WTC11 (cell line): Measurements from ENCODE around the gene SLC7A5. TPM values are rescaled to one million over a fixed set of nuclear protein-coding genes. Genes with fewer than 3 reads are reported as not detected.

Source experiments
- ATAC-seq: fragments of 200-7000 bp; cut with Tn5 transposase; 2 replicates; pipeline ENCODE4 v1.10.0; 2021; ENCODE audit warnings: mild to moderate bottlenecking, moderate library complexity
- CTCF ChIA-PET: fragments of 300-600 bp; sonication (Branson Sonifier 250); formaldehyde crosslinking; loops from one replicate; lab custom pipeline; 2021; ENCODE audit warnings: antibody characterized with exemption; lab: Charles Lee
- POLR2A ChIA-PET: fragments of 350-600 bp; sonication (Branson Sonifier 250); formaldehyde crosslinking; loops from one replicate; lab custom pipeline; 2021; ENCODE audit warnings: antibody characterized with exemption; lab: Charles Lee
- DNase-seq: peaks from one replicate; pipeline ENCODE4 v3.0.0; 2021; ENCODE audit warnings: low spot score
- H3K27ac Mint-ChIP-seq: 2 replicates; pipeline ENCODE4 v1.8.0; 2021; ENCODE audit warnings: mixed read lengths
- H3K27me3 Mint-ChIP-seq: 2 replicates; pipeline ENCODE4 v1.8.0; 2021; ENCODE audit warnings: low read depth, mild to moderate bottlenecking, moderate library complexity, mixed read lengths
- H3K36me3 Mint-ChIP-seq: 2 replicates; pipeline ENCODE4 v1.8.0; 2021; ENCODE audit warnings: mixed read lengths
- H3K4me1 Mint-ChIP-seq: 2 replicates; pipeline ENCODE4 v1.8.0; 2022; ENCODE audit warnings: mixed read lengths
- H3K4me3 Mint-ChIP-seq: 2 replicates; pipeline ENCODE4 v1.8.0; 2021; ENCODE audit warnings: mild to moderate bottlenecking, moderate library complexity, mixed read lengths
- H3K9me3 Mint-ChIP-seq: 2 replicates; pipeline ENCODE4 v1.8.0; 2021; ENCODE audit warnings: mixed read lengths
- AFF4 ChIP-seq: sonication (generic); formaldehyde crosslinking; IDR thresholded peaks from 2 replicates; pipeline ENCODE4 v1.8.1; 2023; ENCODE audit warnings: mild to moderate bottlenecking, missing genetic modification reagents, borderline replicate concordance
- ERG ChIP-seq: fragments of 250-450 bp; sonication (Bioruptor Pico); IDR thresholded peaks from 2 replicates; pipeline ENCODE4 v1.8.0; 2021; ENCODE audit warnings: mild to moderate bottlenecking
- ETV6 ChIP-seq: sonication (generic); formaldehyde crosslinking; IDR thresholded peaks from 2 replicates; pipeline ENCODE4 v1.8.1; 2022; ENCODE audit warnings: mild to moderate bottlenecking, missing genetic modification reagents
- FOXP4 ChIP-seq: sonication (generic); formaldehyde crosslinking; IDR thresholded peaks from 2 replicates; pipeline ENCODE4 v1.8.0; 2022; ENCODE audit warnings: mild to moderate bottlenecking, missing genetic modification reagents
- GABPB1 ChIP-seq: sonication (generic); formaldehyde crosslinking; IDR thresholded peaks from 2 replicates; pipeline ENCODE4 v1.8.1; 2023; ENCODE audit warnings: mild to moderate bottlenecking, missing genetic modification reagents
- NFE2L1 ChIP-seq: sonication (generic); formaldehyde crosslinking; IDR thresholded peaks from 2 replicates; pipeline ENCODE4 v1.8.1; 2023; ENCODE audit warnings: missing genetic modification reagents
- OVOL2 ChIP-seq: fragments of 250-450 bp; sonication (Bioruptor Pico); IDR thresholded peaks from 2 replicates; pipeline ENCODE4 v1.9.0; 2021; ENCODE audit warnings: mild to moderate bottlenecking, borderline replicate concordance
- PRRX2 ChIP-seq: fragments of 250-450 bp; sonication (Bioruptor Pico); IDR thresholded peaks from 2 replicates; pipeline ENCODE4 v1.8.0; 2021; ENCODE audit warnings: mild to moderate bottlenecking
- SP1 ChIP-seq: sonication (generic); formaldehyde crosslinking; conservative IDR thresholded peaks from 2 replicates; pipeline ENCODE4 v1.8.1; 2022; ENCODE audit warnings: missing genetic modification reagents
- TEAD4 ChIP-seq: sonication (generic); formaldehyde crosslinking; IDR thresholded peaks from 2 replicates; pipeline ENCODE4 v1.8.0; 2022; ENCODE audit warnings: mild to moderate bottlenecking, missing genetic modification reagents
- ZNF138 ChIP-seq: sonication (generic); formaldehyde crosslinking; conservative IDR thresholded peaks from 2 replicates; pipeline ENCODE4 v1.8.1; 2022; ENCODE audit warnings: mild to moderate bottlenecking, moderate library complexity, missing genetic modification reagents
- ZNF671 ChIP-seq: fragments of 250-450 bp; sonication (Bioruptor Pico); IDR thresholded peaks from 2 replicates; pipeline ENCODE4 v1.8.0; 2021; ENCODE audit warnings: mild to moderate bottlenecking
- total RNA-seq: library from RNA; stranded (reverse); gene quantifications from 3 replicates; pipeline ENCODE4 v1.2.3, GENCODE V29; 2021

The SLC7A5 gene
- total RNA-seq, 1 experiment from 2014 or later = 197 TPM

DNA sequence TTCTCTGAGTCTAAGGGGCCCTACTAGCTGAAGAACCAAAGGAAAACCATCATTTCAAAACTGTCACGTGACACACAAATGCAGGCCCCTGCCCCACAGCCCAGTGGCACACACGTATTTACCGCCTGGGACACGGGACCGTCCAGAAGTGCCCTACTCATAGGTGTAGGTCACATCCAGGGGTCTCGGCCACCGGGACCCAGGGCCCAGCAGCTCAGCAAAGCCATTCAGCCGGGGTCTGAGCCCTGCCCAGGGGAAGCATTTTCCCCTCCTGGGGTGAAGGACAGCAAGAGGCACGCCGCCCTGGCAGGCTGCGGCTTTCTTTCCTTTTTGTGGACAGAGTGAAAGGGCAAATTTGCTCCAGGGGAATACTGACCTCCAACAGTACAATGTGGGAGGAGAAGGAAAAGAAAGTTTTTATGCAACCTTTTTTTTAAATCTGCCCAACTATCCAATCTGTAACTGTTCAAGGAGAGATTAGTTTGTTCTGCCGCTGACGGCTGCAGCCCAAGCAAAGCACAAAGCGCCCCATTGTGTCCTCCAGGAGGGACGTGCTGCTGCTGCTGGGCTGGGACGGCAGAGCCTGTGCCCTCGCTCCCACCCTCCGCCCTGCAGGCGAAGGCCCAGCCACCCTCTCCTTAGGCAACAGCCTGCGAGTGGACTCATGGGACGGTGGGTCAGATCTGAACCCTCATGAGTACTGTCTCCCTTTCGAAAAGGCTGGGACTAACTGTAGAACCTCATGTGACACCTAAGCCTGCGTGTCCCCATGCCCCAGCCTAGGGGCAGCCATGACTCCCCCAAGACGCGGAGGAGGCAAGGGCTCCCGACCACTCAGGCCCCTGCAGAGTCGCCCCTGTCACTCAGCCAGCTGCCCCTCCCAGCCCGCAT, 21.3 kb downstream of the SLC7A5 start:
- ATAC-seq (no peak), DNase-seq (no peak)
- H3K27me3 Mint-ChIP-seq = no peaks in the 10 kb centered on the region
- ChIA-PET POLR2A (interaction anchor here (0.7 to 1.6 kb wide), 4 partner anchors 11 to 82 kb away, joined by 3 to 15 read pairs (median 4); no protein-coding TSS in a partner anchor), CTCF (interaction anchor here (0.9 to 10.4 kb wide), 4 partner anchors 11 to 71 kb away, joined by 3 to 234 read pairs (median 64); partner anchors contain the start of gene SLC7A5)
- peaks cover 27% of the 10 kb centered on the region for H3K4me1 Mint-ChIP-seq
- peaks cover 7% of the 10 kb centered on the region; the same call in 1 of the 2 replicates for H3K36me3 Mint-ChIP-seq
- TF ChIP-seq TEAD4 (CRISPR knock-in tag) (no peak), GABPB1 (CRISPR knock-in tag) (peak; percentile 86)
- no peak overlapping the region for H3K4me3 Mint-ChIP-seq
- no peak overlapping the region for H3K27ac Mint-ChIP-seq
- H3K9me3 Mint-ChIP-seq = no peaks in the 10 kb centered on the region

GRCh38 chr16:87847467-87847784, 21.9 kb downstream of the SLC7A5 start:
- CTCF ChIA-PET = interaction anchor here (0.9 to 10.4 kb wide), 4 partner anchors 11 to 71 kb away, joined by 3 to 234 read pairs (median 64); partner anchors contain the start of gene SLC7A5

GRCh38 chr16:87846705-87847466, 22.4 kb downstream of the SLC7A5 start:
- ChIA-PET POLR2A (interaction anchor here (0.7 to 1.6 kb wide), 3 partner anchors 12 to 68 kb away, joined by 3 to 15 read pairs (median 4); no protein-coding TSS in a partner anchor), CTCF (interaction anchor here (0.9 to 10.4 kb wide), 5 partner anchors 10 to 78 kb away, joined by 3 to 234 read pairs (median 5); partner anchors contain the start of gene SLC7A5)
- H3K9me3 Mint-ChIP-seq = no peaks in the 10 kb centered on the region
- H3K4me3 Mint-ChIP-seq = no peak overlapping the region
- no peaks in the 10 kb centered on the region for H3K27me3 Mint-ChIP-seq
- TF ChIP-seq AFF4 (CRISPR knock-in tag) = no peak
- no peak for TF ChIP-seq FOXP4 (CRISPR knock-in tag)
- TF ChIP-seq NFE2L1 (CRISPR knock-in tag) = no peak
- no peak for TF ChIP-seq ZNF671
- no peak for TF ChIP-seq ETV6 (CRISPR knock-in tag)
- no peak for TF ChIP-seq SP1 (CRISPR knock-in tag)
- TF ChIP-seq ZNF138 (CRISPR knock-in tag) = no peak
- no peak for TF ChIP-seq PRRX2
- no peak for TF ChIP-seq OVOL2 (CRISPR knock-in tag)
- no peak overlapping the region for H3K27ac Mint-ChIP-seq
- peaks cover 7% of the 10 kb centered on the region; the same call in 1 of the 2 replicates for H3K36me3 Mint-ChIP-seq
- H3K4me1 Mint-ChIP-seq = peaks cover 22% of the 10 kb centered on the region
- ATAC-seq (no peak), DNase-seq (no peak)

More at GRCh38 chr16:87847467-87847784, 21.9 kb downstream of the SLC7A5 start:
- H3K36me3 Mint-ChIP-seq = peaks cover 7% of the 10 kb centered on the region; the same call in 1 of the 2 replicates
- no peak overlapping the region for H3K27ac Mint-ChIP-seq
- no peaks in the 10 kb centered on the region for H3K9me3 Mint-ChIP-seq
- ATAC-seq (no peak), DNase-seq (no peak)
- POLR2A ChIA-PET = interaction anchor here (0.7 to 1.6 kb wide), 4 partner anchors 12 to 81 kb away, joined by 3 to 15 read pairs (median 4); no protein-coding TSS in a partner anchor
- H3K4me3 Mint-ChIP-seq = no peak overlapping the region
- no peaks in the 10 kb centered on the region for H3K27me3 Mint-ChIP-seq
- H3K4me1 Mint-ChIP-seq = peaks cover 27% of the 10 kb centered on the region
- TF ChIP-seq SP1 (CRISPR knock-in tag) (no peak), ERG (CRISPR knock-in tag) (no peak)
